NCI-H1417 treated with DMSO at 0.1 percent for 48 hours (cell line): ENCODE data around the gene TFRC.
"Not testable (repeated sequence)": the region's sequence is repeated elsewhere in the genome, so short reads cannot be mapped to it uniquely, and the experiment has no call there.

Source experiments
- DNase-seq: peaks from one replicate; lab custom pipeline; 2025; lab: John Stamatoyannopoulos, UW

The TFRC gene

GRCh38 chr3:196081834-196082618 is at the start of gene TFRC:
TSS of gene TFRC (minus strand) at chr3:196082090. CDS start at chr3:196077099, 4,991 bp downstream.
- DNase-seq, result peak; percentile 79

- DNase-seq, result no peak
Observed at GRCh38 chr3:196128172-196128843, 46.4 kb upstream of the TFRC start.

GRCh38 chr3:196127308-196128040 is 45.6 kb upstream of the TFRC start:
- no peak for DNase-seq

GRCh38 chr3:196124608-196125007 is 42.7 kb upstream of the TFRC start:
- DNase-seq, result no peak

GRCh38 chr3:196122688-196123046 is 40.8 kb upstream of the TFRC start:
- DNase-seq, result no peak

GRCh38 chr3:196122021-196122687 is 40.3 kb upstream of the TFRC start:
- DNase-seq, result no peak

GRCh38 chr3:196121066-196121465 is 39.2 kb upstream of the TFRC start:
- no peak for DNase-seq

- DNase-seq, result no peak
Observed at GRCh38 chr3:196120291-196120951, 38.5 kb upstream of the TFRC start.

- no peak for DNase-seq
Observed at GRCh38 chr3:196117809-196118208, 35.9 kb upstream of the TFRC start.

GRCh38 chr3:196115678-196116083 is 33.8 kb upstream of the TFRC start:
- DNase-seq, result no peak

GRCh38 chr3:196111939-196112386 is 30.1 kb upstream of the TFRC start:
- no peak for DNase-seq

- DNase-seq, result no peak
Observed at GRCh38 chr3:196108075-196108743, 26.3 kb upstream of the TFRC start.

- not testable (repeated sequence) for DNase-seq
Observed at GRCh38 chr3:196104707-196105106, 22.8 kb upstream of the TFRC start.

- DNase-seq, result not testable (repeated sequence)
Observed at GRCh38 chr3:196098365-196098980, 16.6 kb upstream of the TFRC start.

- no peak for DNase-seq
Observed at GRCh38 chr3:196097373-196098154, 15.7 kb upstream of the TFRC start.

GRCh38 chr3:196096382-196096953 is 14.6 kb upstream of the TFRC start:
- DNase-seq, result no peak

- no peak for DNase-seq
Observed at GRCh38 chr3:196093317-196094111, 11.6 kb upstream of the TFRC start.

- DNase-seq, result no peak
Observed at GRCh38 chr3:196087906-196088305, 6.0 kb upstream of the TFRC start.

GRCh38 chr3:196082619-196082971 is 705 bp upstream of the TFRC start:
- peak; percentile 50 for DNase-seq
